Measurements from ENCODE around the gene PTGR3.

The PTGR3 gene

DNA sequence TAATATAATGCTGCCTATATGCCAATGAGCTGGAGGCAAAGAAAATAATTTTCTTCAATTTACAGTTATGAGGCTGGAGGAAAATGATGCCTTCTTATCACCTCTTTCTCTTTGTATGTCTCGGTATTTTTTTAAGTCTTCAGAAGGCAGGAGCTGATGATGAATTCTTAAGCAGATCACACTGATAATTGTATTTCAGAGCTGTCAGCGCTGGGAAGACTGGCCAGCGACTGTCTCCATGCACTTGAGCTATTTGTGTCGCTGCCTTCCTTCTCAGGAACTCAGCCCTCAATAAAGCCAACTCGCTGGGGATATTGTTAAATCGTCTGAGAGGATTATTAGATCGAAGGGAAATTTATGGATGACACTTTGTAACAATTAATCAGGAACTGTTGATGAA lies 40.3 kb downstream of the PTGR3 start:
- Histone ChIP-seq H3K27me3 (ENCODE audit: insufficient read depth, low read length) (no peaks in the 10 kb centered on the region), H3K36me3 (ENCODE audit: insufficient read depth, low read length) (no peaks in the 10 kb centered on the region), H3K79me2 (ENCODE audit: control insufficient read depth, insufficient read depth, low read length, unreplicated experiment) (no peaks in the 10 kb centered on the region), H3K4me1 (ENCODE audit: control insufficient read depth, insufficient read depth, low read length, unreplicated experiment) (no peaks in the 10 kb centered on the region), H3K27ac (ENCODE audit: low read depth, low read length) (no peak overlapping the region), H2AFZ (ENCODE audit: low read length, unreplicated experiment) (no peak overlapping the region), H3K4me3 (ENCODE audit: low read depth, low read length) (no peak overlapping the region)

- Histone ChIP-seq H3K4me1 (ENCODE audit: control insufficient read depth, insufficient read depth, low read length, unreplicated experiment) (no peaks in the 10 kb centered on the region), H3K27me3 (ENCODE audit: insufficient read depth, low read length) (no peaks in the 10 kb centered on the region), H2AFZ (ENCODE audit: low read length, unreplicated experiment) (peak overlapping the region; percentile 53), H3K79me2 (ENCODE audit: control insufficient read depth, insufficient read depth, low read length, unreplicated experiment) (no peaks in the 10 kb centered on the region), H3K36me3 (ENCODE audit: insufficient read depth, low read length) (no peaks in the 10 kb centered on the region), H3K27ac (ENCODE audit: low read depth, low read length) (no peak overlapping the region), H3K4me3 (ENCODE audit: low read depth, low read length) (peak overlapping the region; percentile 47; the same call in 1 of the 2 replicates)
Observed at GRCh38 chr18:75167759-75168618, 41.0 kb downstream of the PTGR3 start.

DNA sequence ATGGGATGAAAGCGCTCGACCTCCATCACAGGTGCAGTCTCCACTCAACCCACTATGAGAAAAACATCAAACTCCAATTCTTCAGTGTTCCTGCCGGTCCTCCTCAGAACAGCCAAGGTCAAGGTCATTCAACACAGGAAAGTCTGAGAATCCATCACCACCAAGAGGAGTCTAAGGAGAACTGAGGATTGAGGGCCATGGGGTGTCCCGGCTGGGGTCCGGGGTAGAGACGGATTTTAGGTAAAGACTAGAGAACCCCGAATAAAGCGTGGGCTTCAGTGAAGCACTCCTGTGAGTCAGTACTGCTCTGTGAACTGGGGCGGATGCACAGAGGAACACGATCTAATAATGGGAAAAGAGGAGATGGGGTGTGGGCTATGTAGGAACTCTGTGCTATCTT lies 41.8 kb downstream of the PTGR3 start:
- Histone ChIP-seq H3K27me3 (ENCODE audit: insufficient read depth, low read length) (no peaks in the 10 kb centered on the region), H2AFZ (ENCODE audit: low read length, unreplicated experiment) (no peak overlapping the region), H3K36me3 (ENCODE audit: insufficient read depth, low read length) (no peaks in the 10 kb centered on the region), H3K79me2 (ENCODE audit: control insufficient read depth, insufficient read depth, low read length, unreplicated experiment) (no peaks in the 10 kb centered on the region), H3K27ac (ENCODE audit: low read depth, low read length) (no peak overlapping the region), H3K4me1 (ENCODE audit: control insufficient read depth, insufficient read depth, low read length, unreplicated experiment) (peaks cover 4% of the 10 kb centered on the region), H3K4me3 (ENCODE audit: low read depth, low read length) (no peak overlapping the region)

DNA sequence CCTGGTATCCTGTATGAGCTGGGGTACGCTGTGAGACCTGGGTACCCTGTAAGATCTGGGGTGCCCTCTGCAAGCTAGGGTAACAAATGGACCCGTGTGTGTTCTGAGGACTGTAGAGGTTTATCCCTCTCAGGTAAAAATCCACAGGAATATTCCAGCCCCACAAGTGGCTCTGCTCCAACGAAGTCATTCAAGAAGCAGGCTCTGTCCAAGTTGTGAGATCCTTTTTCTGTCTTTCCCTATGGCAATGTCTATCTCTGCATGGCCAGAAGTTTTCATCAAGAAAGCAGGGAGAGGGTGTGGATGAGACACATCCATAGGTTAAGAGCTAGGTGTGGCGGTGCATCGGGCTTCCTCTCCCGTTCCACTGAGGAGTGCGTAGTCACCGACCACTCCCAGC lies 43.0 kb downstream of the PTGR3 start:
- Histone ChIP-seq H2AFZ (ENCODE audit: low read length, unreplicated experiment) (no peak overlapping the region), H3K27ac (ENCODE audit: low read depth, low read length) (no peak overlapping the region), H3K4me3 (ENCODE audit: low read depth, low read length) (no peak overlapping the region), H3K27me3 (ENCODE audit: insufficient read depth, low read length) (no peaks in the 10 kb centered on the region), H3K4me1 (ENCODE audit: control insufficient read depth, insufficient read depth, low read length, unreplicated experiment) (peaks cover 8% of the 10 kb centered on the region), H3K79me2 (ENCODE audit: control insufficient read depth, insufficient read depth, low read length, unreplicated experiment) (no peaks in the 10 kb centered on the region), H3K36me3 (ENCODE audit: insufficient read depth, low read length) (no peaks in the 10 kb centered on the region)

- H2AFZ ChIP-seq (ENCODE audit: low read length, unreplicated experiment), result no peak overlapping the region
- H3K4me3 ChIP-seq (ENCODE audit: low read depth, low read length), result no peak overlapping the region
- no peak overlapping the region for H3K27ac ChIP-seq (ENCODE audit: low read depth, low read length)
- H3K27me3 ChIP-seq (ENCODE audit: insufficient read depth, low read length), result peaks cover 3% of the 10 kb centered on the region; the same call in 1 of the 2 replicates
- no peaks in the 10 kb centered on the region for H3K79me2 ChIP-seq (ENCODE audit: control insufficient read depth, insufficient read depth, low read length, unreplicated experiment)
- peaks cover 13% of the 10 kb centered on the region for H3K4me1 ChIP-seq (ENCODE audit: control insufficient read depth, insufficient read depth, low read length, unreplicated experiment)
- no peaks in the 10 kb centered on the region for H3K36me3 ChIP-seq (ENCODE audit: insufficient read depth, low read length)
Observed at GRCh38 chr18:75164479-75164878, 44.5 kb downstream of the PTGR3 start.

GRCh38 chr18:75163736-75164135 lies 45.2 kb downstream of the PTGR3 start:
- Histone ChIP-seq H3K27me3 (ENCODE audit: insufficient read depth, low read length) (peaks cover 6% of the 10 kb centered on the region; the same call in 1 of the 2 replicates), H3K36me3 (ENCODE audit: insufficient read depth, low read length) (no peaks in the 10 kb centered on the region), H3K4me3 (ENCODE audit: low read depth, low read length) (no peak overlapping the region), H3K4me1 (ENCODE audit: control insufficient read depth, insufficient read depth, low read length, unreplicated experiment) (peaks cover 13% of the 10 kb centered on the region), H3K27ac (ENCODE audit: low read depth, low read length) (no peak overlapping the region), H2AFZ (ENCODE audit: low read length, unreplicated experiment) (no peak overlapping the region), H3K79me2 (ENCODE audit: control insufficient read depth, insufficient read depth, low read length, unreplicated experiment) (no peaks in the 10 kb centered on the region)

DNA sequence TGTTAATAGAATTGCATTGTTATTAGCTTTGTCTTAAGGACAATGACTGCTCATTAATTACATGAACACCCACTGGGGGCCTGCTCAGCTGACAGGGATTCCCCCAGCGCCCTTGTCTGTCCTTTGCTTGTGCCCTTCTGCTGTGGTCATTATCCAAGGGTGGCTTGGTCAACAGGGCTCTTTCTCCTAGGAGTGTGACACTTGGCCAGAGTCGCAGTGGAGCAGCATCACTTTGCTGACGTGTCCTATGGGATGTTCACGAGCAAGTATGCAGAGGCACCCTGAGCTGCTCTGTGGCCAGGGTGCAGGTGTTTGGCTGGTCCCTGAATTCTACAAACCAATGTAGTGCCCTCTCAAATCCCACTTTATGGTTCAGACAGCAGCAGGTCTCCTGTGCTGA lies 46.0 kb downstream of the PTGR3 start:
- peaks cover 6% of the 10 kb centered on the region; the same call in 1 of the 2 replicates for H3K27me3 ChIP-seq (ENCODE audit: insufficient read depth, low read length)

DNA sequence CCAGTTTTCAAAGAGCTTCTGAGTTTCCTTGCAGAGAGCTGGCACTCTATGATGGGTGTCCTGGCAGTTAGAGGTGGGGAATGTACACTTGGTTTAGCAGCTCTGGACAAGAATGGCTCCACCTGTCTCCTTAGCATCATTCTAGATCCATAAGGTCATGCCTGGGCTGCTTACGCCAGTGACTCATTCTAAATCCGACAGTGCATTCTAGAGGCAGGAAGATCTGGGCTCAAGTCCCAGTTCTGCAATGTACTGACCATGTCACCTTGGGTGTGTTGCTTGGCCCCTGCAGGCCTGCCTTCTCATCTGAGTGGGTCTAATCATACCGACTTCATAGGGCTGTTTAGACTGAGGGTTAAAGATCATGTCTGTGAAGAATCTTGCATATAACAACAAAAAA lies 46.5 kb downstream of the PTGR3 start:
- H3K4me1 ChIP-seq (ENCODE audit: control insufficient read depth, insufficient read depth, low read length, unreplicated experiment), result peaks cover 13% of the 10 kb centered on the region
- H3K4me3 ChIP-seq (ENCODE audit: low read depth, low read length), result no peak overlapping the region
- H3K36me3 ChIP-seq (ENCODE audit: insufficient read depth, low read length), result no peaks in the 10 kb centered on the region
- no peaks in the 10 kb centered on the region for H3K79me2 ChIP-seq (ENCODE audit: control insufficient read depth, insufficient read depth, low read length, unreplicated experiment)
- no peak overlapping the region for H2AFZ ChIP-seq (ENCODE audit: low read length, unreplicated experiment)
- peaks cover 6% of the 10 kb centered on the region; the same call in 1 of the 2 replicates for H3K27me3 ChIP-seq (ENCODE audit: insufficient read depth, low read length)
- no peak overlapping the region for H3K27ac ChIP-seq (ENCODE audit: low read depth, low read length)

More for the DNA sequence above, 46.0 kb downstream of the PTGR3 start:
- Histone ChIP-seq H3K4me3 (ENCODE audit: low read depth, low read length) (no peak overlapping the region), H3K4me1 (ENCODE audit: control insufficient read depth, insufficient read depth, low read length, unreplicated experiment) (peaks cover 13% of the 10 kb centered on the region), H3K36me3 (ENCODE audit: insufficient read depth, low read length) (no peaks in the 10 kb centered on the region), H3K79me2 (ENCODE audit: control insufficient read depth, insufficient read depth, low read length, unreplicated experiment) (no peaks in the 10 kb centered on the region), H2AFZ (ENCODE audit: low read length, unreplicated experiment) (no peak overlapping the region), H3K27ac (ENCODE audit: low read depth, low read length) (no peak overlapping the region)

DNA sequence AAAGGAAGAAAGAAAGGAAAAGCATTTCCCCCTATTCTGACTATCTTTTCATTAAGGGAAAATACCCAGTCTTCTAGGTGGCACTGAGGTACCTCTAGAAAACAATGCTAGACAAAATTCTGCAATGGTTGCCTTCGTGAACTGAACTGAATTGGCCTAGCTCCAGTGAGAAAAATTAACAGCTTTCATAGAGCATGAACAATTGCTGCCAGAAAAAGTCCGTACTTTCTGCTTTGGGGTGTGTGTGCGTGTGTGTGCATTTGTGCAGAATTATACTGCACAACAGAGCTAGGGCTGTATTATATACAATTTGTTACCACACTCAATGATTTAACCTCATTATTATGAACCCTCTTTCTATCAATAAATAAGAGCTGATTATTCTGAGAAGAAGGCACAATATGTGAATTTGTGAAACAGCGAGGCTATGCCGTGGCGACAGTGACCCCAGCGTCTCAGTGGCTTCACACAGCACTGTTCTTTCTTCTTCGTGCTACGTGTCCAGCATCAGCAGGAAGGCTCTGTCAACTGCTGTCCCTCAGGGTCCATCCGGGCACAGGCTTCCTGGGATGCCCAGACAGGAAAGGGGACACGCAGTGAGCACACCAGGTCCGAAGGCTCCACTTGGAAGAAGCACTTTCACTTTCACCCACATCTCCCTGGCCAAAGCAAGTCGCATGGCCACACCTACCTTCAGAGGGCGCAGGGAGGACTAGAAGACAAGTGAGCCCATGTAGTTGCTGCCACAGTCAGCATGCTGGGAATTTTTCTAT lies 47.5 kb downstream of the PTGR3 start:
- peaks cover 13% of the 10 kb centered on the region for H3K4me1 ChIP-seq (ENCODE audit: control insufficient read depth, insufficient read depth, low read length, unreplicated experiment)
- H3K27me3 ChIP-seq (ENCODE audit: insufficient read depth, low read length), result peaks cover 6% of the 10 kb centered on the region; the same call in 1 of the 2 replicates
- H3K4me3 ChIP-seq (ENCODE audit: low read depth, low read length), result peak overlapping the region; percentile 78
- peak overlapping the region; percentile 25 for H2AFZ ChIP-seq (ENCODE audit: low read length, unreplicated experiment)
- H3K79me2 ChIP-seq (ENCODE audit: control insufficient read depth, insufficient read depth, low read length, unreplicated experiment), result no peaks in the 10 kb centered on the region
- no peaks in the 10 kb centered on the region for H3K36me3 ChIP-seq (ENCODE audit: insufficient read depth, low read length)
- no peak overlapping the region for H3K27ac ChIP-seq (ENCODE audit: low read depth, low read length)

DNA sequence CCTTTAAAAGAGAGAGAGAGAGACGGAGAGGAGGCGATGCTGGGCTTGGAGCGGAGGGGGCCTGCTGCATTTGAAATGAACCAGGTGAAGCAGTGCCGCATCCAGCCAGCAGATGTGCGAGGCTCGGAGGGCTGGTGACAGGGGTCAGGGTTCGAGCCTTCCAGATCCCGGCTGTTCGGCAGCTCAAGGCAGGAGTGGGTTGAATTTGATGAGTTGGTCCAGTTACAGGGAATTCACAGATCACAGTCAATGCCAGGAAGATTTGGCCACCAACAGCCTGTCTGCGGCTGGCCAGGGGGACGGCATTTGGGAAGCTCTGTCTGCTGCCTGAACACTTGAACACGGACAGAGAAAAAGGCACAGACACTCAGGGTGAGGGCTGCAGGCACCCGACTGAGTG lies 48.6 kb downstream of the PTGR3 start:
- Histone ChIP-seq H3K36me3 (ENCODE audit: insufficient read depth, low read length) (no peaks in the 10 kb centered on the region), H2AFZ (ENCODE audit: low read length, unreplicated experiment) (peak overlapping the region; percentile 85), H3K79me2 (ENCODE audit: control insufficient read depth, insufficient read depth, low read length, unreplicated experiment) (no peaks in the 10 kb centered on the region), H3K27ac (ENCODE audit: low read depth, low read length) (no peak overlapping the region), H3K4me1 (ENCODE audit: control insufficient read depth, insufficient read depth, low read length, unreplicated experiment) (peaks cover 13% of the 10 kb centered on the region), H3K27me3 (ENCODE audit: insufficient read depth, low read length) (peaks cover 6% of the 10 kb centered on the region; the same call in 1 of the 2 replicates), H3K4me3 (ENCODE audit: low read depth, low read length) (peak overlapping the region; percentile 78)
